Measurements from ENCODE around the gene ME3. TPM values are rescaled to one million over a fixed set of nuclear protein-coding genes. Genes with fewer than 3 reads are reported as not detected.

The ME3 gene
- total and polyA plus RNA-seq, 2 donors (not counting 1 experiment from before 2014, with no cell fraction given), result 8.8 to 50.7 TPM

- DNase-seq (ENCODE audit: low read depth in 2 of 2), result no peak
- TF ChIP-seq CTCF (conservative IDR thresholded peaks at IDR 0.05 in 1 of 2, IDR thresholded peaks at IDR 0.05 in 1 of 2; ENCODE audit: low read depth in 1 of 2, low read length in 2 of 2) (no peak), EZH2 (IDR thresholded peaks at IDR 0.05; ENCODE audit: low read length, missing control alignments) (no peak)
- Histone ChIP-seq H3K4me2 (ENCODE audit: extremely low read depth, insufficient read depth, low read length) (no peak overlapping the region), H3K9ac (ENCODE audit: insufficient read depth, low read length) (no peak overlapping the region), H2AFZ (ENCODE audit: low read length) (no peak overlapping the region), H3K27ac (ENCODE audit: insufficient read depth, low read length) (no peak overlapping the region), H3K4me3 (replicated peaks in 1 of 4; ENCODE audit: control extremely low read depth in 1 of 4, insufficient read depth in 1 of 4, low read depth in 3 of 4, low read length in 4 of 4) (no peak overlapping the region), H3K4me1 (ENCODE audit: control insufficient read depth, extremely low read depth, insufficient read depth, low read length) (no peaks in the 10 kb centered on the region), H3K79me2 (ENCODE audit: control insufficient read depth, insufficient read depth, low read length) (no peaks in the 10 kb centered on the region), H3K27me3 (ENCODE audit: control insufficient read depth, insufficient read depth, low read length) (no peaks in the 10 kb centered on the region), H4K20me1 (ENCODE audit: control insufficient read depth, extremely low read depth, insufficient read depth, low read length) (no peaks in the 10 kb centered on the region), H3K36me3 (ENCODE audit: control insufficient read depth, insufficient read depth, low read length) (no peaks in the 10 kb centered on the region), H3K9me3 (ENCODE audit: control insufficient read depth, insufficient read depth, low read depth, low read length) (no peaks in the 10 kb centered on the region)
Measured at GRCh38 chr11:86586307-86586706, 86.1 kb downstream of the ME3 start.

GRCh38 chr11:86582898-86583297, 89.5 kb downstream of the ME3 start:
- DNase-seq (ENCODE audit: low read depth in 2 of 2), result no peak
- no peak overlapping the region for H3K9ac ChIP-seq (ENCODE audit: insufficient read depth, low read length)

GRCh38 chr11:86580535-86580934, 91.9 kb downstream of the ME3 start:
- no peak for DNase-seq (ENCODE audit: low read depth in 2 of 2)
- Histone ChIP-seq H3K9me3 (ENCODE audit: control insufficient read depth, insufficient read depth, low read depth, low read length) (no peaks in the 10 kb centered on the region), H2AFZ (ENCODE audit: low read length) (no peak overlapping the region), H3K4me1 (ENCODE audit: control insufficient read depth, extremely low read depth, insufficient read depth, low read length) (peaks cover 9% of the 10 kb centered on the region), H3K79me2 (ENCODE audit: control insufficient read depth, insufficient read depth, low read length) (no peaks in the 10 kb centered on the region), H4K20me1 (ENCODE audit: control insufficient read depth, extremely low read depth, insufficient read depth, low read length) (no peaks in the 10 kb centered on the region), H3K36me3 (ENCODE audit: control insufficient read depth, insufficient read depth, low read length) (no peaks in the 10 kb centered on the region), H3K27ac (ENCODE audit: insufficient read depth, low read length) (no peak overlapping the region), H3K27me3 (ENCODE audit: control insufficient read depth, insufficient read depth, low read length) (no peaks in the 10 kb centered on the region), H3K9ac (ENCODE audit: insufficient read depth, low read length) (no peak overlapping the region), H3K4me2 (ENCODE audit: extremely low read depth, insufficient read depth, low read length) (no peak overlapping the region), H3K4me3 (replicated peaks in 1 of 4; ENCODE audit: control extremely low read depth in 1 of 4, insufficient read depth in 1 of 4, low read depth in 3 of 4, low read length in 4 of 4) (no peak overlapping the region)
- TF ChIP-seq CTCF (conservative IDR thresholded peaks at IDR 0.05 in 1 of 2, IDR thresholded peaks at IDR 0.05 in 1 of 2; ENCODE audit: low read depth in 1 of 2, low read length in 2 of 2) (no peak), EZH2 (IDR thresholded peaks at IDR 0.05; ENCODE audit: low read length, missing control alignments) (no peak)

More at GRCh38 chr11:86582898-86583297, 89.5 kb downstream of the ME3 start:
- H3K36me3 ChIP-seq (ENCODE audit: control insufficient read depth, insufficient read depth, low read length), result no peaks in the 10 kb centered on the region
- H3K4me3 ChIP-seq (replicated peaks in 1 of 4; ENCODE audit: control extremely low read depth in 1 of 4, insufficient read depth in 1 of 4, low read depth in 3 of 4, low read length in 4 of 4), result no peak overlapping the region
- H4K20me1 ChIP-seq (ENCODE audit: control insufficient read depth, extremely low read depth, insufficient read depth, low read length), result no peaks in the 10 kb centered on the region
- no peaks in the 10 kb centered on the region for H3K9me3 ChIP-seq (ENCODE audit: control insufficient read depth, insufficient read depth, low read depth, low read length)
- no peaks in the 10 kb centered on the region for H3K27me3 ChIP-seq (ENCODE audit: control insufficient read depth, insufficient read depth, low read length)
- no peak overlapping the region for H3K4me2 ChIP-seq (ENCODE audit: extremely low read depth, insufficient read depth, low read length)
- no peak overlapping the region for H3K27ac ChIP-seq (ENCODE audit: insufficient read depth, low read length)
- no peak overlapping the region for H2AFZ ChIP-seq (ENCODE audit: low read length)
- peaks cover 6% of the 10 kb centered on the region for H3K4me1 ChIP-seq (ENCODE audit: control insufficient read depth, extremely low read depth, insufficient read depth, low read length)
- no peak for TF ChIP-seq CTCF (conservative IDR thresholded peaks at IDR 0.05 in 1 of 2, IDR thresholded peaks at IDR 0.05 in 1 of 2; ENCODE audit: low read depth in 1 of 2, low read length in 2 of 2)
- TF ChIP-seq EZH2 (IDR thresholded peaks at IDR 0.05; ENCODE audit: low read length, missing control alignments), result no peak
- H3K79me2 ChIP-seq (ENCODE audit: control insufficient read depth, insufficient read depth, low read length), result no peaks in the 10 kb centered on the region

All from fibroblast of lung (primary cell).